Measurements from ENCODE around the gene RET.
A peak's percentile ranks its signal among the peaks of the same experiment; 100 is the strongest.

RET gene

DNA sequence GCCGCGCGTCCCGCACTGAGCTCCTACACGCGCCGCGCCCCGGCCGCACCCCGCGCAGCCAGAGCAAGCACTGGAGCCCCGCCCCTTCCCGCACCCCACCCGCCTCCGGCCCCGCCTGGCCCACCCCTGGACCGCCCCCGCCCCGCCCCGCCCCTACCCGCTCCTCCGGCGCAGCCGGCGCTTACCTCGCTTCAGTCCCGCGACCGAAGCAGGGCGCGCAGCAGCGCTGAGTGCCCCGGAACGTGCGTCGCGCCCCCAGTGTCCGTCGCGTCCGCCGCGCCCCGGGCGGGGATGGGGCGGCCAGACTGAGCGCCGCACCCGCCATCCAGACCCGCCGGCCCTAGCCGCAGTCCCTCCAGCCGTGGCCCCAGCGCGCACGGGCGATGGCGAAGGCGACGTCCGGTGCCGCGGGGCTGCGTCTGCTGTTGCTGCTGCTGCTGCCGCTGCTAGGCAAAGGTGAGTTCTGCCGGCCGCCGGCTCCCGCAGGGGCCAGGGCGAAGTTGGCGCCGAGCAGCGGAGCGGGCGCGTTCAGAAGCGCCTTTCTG lies at the start of gene RET:
Gene RET (plus strand): TSS at position 194 of the 545 bp plus-strand sequence. CDS start 190 bp downstream, at position 384.
- Mint-ChIP-seq H3K27me3 (peaks cover 47 to 67% of the 10 kb centered on the region in 2 donors), H3K4me1 (peaks cover 5 to 12% of the 10 kb centered on the region in 2 donors), H3K36me3 (no peaks in the 10 kb centered on the region), H3K27ac (no peak within 1 kb of the TSS), H3K4me3 (peak within 1 kb of the TSS; percentile 61 to 70), H3K9me3 (no peaks in the 10 kb centered on the region)
- ATAC-seq (replicated peaks) (peak; percentile 21 to 33), DNase-seq (no peak)

DNA sequence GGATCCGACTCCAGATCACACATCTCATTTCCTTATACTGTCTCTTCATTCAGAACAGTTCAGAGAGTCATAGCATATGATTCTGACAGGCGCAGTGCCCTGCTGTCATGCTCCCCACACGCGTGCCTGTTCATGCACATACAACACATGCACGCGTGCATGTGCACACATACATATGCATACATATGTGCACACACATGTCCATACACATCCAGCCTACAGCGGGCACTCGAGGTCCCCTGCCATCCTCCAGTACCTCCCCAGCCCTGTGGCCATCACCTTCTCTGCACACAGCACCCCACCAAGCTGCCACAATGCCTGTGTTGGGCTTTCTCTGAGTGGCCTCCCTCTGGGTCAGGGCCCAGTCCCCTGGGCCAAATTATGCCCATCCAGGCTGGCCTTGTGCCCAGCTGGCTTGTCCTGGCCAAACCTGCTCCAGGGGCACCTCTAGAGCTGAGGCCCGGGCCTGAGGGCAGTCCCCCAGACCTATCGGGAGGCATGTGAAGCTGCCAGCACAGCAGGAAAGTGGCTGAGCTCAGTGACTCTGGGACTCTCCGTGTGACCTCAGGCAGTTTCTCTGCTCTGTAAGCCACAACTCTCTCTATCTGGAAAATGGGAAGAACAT lies 49.4 kb upstream of the RET start:
- no peak overlapping the region for H3K4me3 Mint-ChIP-seq

DNA sequence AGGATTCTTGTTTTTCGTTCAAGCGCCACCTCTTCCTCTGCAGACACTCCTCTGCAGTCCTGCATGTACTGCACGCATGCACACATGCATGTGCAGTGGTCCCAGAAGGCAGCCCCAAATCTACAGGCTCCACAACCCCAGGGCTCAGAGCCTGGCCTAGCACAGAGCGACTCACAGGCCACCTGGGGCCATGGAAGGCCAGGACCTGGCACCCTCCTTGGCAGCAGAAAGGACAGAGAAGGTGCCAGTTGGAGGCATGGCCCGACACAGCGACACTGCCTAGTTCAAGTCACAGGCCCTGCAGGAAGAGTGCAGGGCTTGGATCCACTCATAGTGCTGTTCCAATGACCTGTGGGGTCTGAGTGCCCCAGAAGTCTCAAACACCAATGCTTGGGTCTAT lies 48.7 kb upstream of the RET start:
- no peak for ATAC-seq (replicated peaks)

More for the DNA sequence above, 49.4 kb upstream of the RET start:
- Mint-ChIP-seq H3K9me3 (peaks cover 2 to 3% of the 10 kb centered on the region in 2 donors), H3K4me1 (peaks cover 0 to 4% of the 10 kb centered on the region in 2 donors), H3K27ac (no peak overlapping the region), H3K36me3 (no peaks in the 10 kb centered on the region), H3K27me3 (peaks cover 4 to 6% of the 10 kb centered on the region in 2 donors)
- ATAC-seq (replicated peaks) (no peak), DNase-seq (no peak)

DNA sequence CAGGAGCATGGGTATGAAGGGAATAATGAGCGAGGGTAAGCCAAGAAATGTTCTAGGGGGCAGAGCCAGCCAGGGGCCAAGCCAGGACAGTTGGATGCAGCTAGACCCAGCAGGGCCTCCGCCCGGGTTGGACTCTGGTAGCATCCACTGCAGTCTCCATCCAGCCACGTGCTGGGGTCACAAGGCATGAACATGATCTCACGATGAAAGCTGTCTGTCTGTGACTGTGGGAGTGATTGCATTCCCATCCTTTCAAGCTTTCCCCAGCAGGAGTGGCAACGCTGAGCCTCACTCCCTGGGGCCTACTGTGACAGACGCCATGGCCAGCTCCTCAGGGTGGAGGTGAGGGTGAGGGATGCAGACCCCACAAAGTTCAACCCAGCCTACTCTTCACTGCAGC lies 47.8 kb upstream of the RET start:
- H3K36me3 Mint-ChIP-seq: no peaks in the 10 kb centered on the region
- peaks cover 8 to 10% of the 10 kb centered on the region in 2 donors for H3K9me3 Mint-ChIP-seq
- peaks cover 2 to 4% of the 10 kb centered on the region in 2 donors for H3K27me3 Mint-ChIP-seq
- peaks cover 0 to 4% of the 10 kb centered on the region in 2 donors for H3K4me1 Mint-ChIP-seq
- H3K4me3 Mint-ChIP-seq: no peak overlapping the region
- H3K27ac Mint-ChIP-seq: no peak overlapping the region
- ATAC-seq (replicated peaks): no peak
- DNase-seq: no peak

More for the DNA sequence above, 48.7 kb upstream of the RET start:
- no peaks in the 10 kb centered on the region for H3K36me3 Mint-ChIP-seq
- H3K4me3 Mint-ChIP-seq: no peak overlapping the region
- peaks cover 4 to 6% of the 10 kb centered on the region in 2 donors for H3K27me3 Mint-ChIP-seq
- peaks cover 7 to 10% of the 10 kb centered on the region in 2 donors for H3K9me3 Mint-ChIP-seq
- H3K27ac Mint-ChIP-seq: no peak overlapping the region
- peaks cover 0 to 4% of the 10 kb centered on the region in 2 donors for H3K4me1 Mint-ChIP-seq
- DNase-seq: no peak

DNA sequence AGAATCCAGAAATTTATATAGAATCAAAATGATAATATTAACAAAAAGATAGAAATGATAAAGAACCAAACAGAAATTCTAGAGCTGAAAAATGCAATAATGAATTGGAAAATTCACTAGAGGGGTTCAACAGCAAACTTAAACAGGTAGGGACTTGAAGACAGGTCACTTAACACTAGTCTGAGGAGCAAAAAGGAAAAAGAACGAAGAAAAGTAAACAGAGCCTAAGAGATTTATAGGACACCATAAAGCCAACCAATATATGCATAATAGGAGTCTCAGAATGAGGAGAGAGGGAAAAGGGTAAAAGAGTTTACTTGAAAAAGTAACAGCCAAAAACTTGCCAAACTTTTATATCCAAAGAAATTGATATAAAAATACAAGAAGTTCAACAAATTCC lies 44.3 kb upstream of the RET start:
- Mint-ChIP-seq H3K36me3 (no peaks in the 10 kb centered on the region), H3K4me3 (no peak overlapping the region), H3K4me1 (no peaks in the 10 kb centered on the region), H3K27me3 (peaks cover 0 to 4% of the 10 kb centered on the region in 2 donors), H3K27ac (no peak overlapping the region), H3K9me3 (peaks cover 10 to 11% of the 10 kb centered on the region in 2 donors)
- no peak for ATAC-seq (replicated peaks)
- no peak for DNase-seq

DNA sequence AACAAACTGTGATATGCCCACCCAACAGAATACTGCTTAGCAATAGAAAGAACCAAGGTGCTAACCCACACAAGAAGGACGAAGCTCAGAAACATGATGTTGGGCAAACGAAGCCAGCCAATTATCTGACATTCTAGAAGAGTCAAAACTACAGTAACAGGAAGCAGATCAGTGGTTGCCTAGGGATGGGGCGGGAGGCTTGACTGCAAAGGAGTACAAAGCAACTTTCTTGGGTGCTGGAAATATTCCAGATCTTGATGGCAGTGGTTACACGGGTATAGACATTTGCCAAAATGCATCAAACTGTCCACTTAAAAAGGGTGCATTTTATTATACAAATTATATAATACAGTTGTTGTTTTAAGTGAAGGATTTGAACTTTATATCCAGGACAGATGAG lies 41.1 kb upstream of the RET start:
- peaks cover 7 to 11% of the 10 kb centered on the region in 2 donors for H3K9me3 Mint-ChIP-seq
- no peak overlapping the region for H3K27ac Mint-ChIP-seq
- no peak for DNase-seq
- ATAC-seq (replicated peaks): no peak
- no peaks in the 10 kb centered on the region for H3K27me3 Mint-ChIP-seq
- H3K36me3 Mint-ChIP-seq: no peaks in the 10 kb centered on the region
- no peak overlapping the region for H3K4me3 Mint-ChIP-seq
- H3K4me1 Mint-ChIP-seq: no peaks in the 10 kb centered on the region

DNA sequence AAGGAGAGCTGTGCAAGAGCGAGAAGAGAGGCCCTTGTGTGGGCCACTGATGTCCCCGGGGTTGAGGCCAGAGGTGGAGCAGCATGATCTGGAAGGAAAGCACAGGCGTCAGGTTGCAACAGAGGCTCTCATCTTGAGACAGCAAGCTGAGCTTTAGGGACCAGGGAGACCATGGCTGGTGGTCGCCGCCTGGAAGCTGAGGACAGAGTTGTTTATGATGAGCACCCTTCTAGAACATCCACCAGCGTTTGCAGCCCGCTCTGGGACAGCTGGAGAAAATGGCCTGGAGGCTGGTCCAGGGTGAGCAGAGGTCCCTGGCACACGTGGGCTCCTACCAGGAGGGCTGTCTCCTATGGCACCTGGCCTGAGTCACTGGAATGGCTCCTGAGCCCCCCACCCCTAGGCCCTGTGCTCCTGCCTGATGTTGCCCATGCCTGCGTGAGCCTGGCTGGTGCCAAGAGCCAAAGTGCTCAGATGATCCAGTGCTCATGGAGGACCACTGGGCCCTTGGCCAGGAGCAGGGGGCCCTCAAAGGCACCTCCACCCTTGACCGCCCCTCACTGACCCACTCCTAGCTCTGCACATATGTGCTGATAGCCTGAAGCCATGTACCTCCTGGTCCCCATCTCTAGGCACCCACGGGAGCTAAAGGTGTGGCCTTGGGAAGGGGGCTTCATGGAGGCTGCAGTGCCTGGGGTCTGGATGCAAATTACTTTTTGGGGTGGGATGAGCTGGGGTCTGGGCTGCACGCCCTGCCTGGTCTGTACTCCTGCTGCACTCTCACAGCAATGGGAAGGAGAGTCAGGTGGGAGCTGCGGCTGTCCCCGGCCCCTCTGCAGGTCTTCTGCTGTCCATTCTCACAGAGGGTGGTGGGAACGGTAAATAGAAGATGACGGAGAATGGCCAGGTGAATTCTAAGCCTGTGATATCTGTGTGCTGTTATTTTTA lies 40.1 kb upstream of the RET start:
- DNase-seq (no peak), ATAC-seq (replicated peaks) (no peak)
- H3K4me3 Mint-ChIP-seq: no peak overlapping the region
- no peak overlapping the region for H3K27ac Mint-ChIP-seq
- H3K9me3 Mint-ChIP-seq: peaks cover 7 to 11% of the 10 kb centered on the region in 2 donors
- H3K4me1 Mint-ChIP-seq: no peaks in the 10 kb centered on the region
- no peaks in the 10 kb centered on the region for H3K36me3 Mint-ChIP-seq
- no peaks in the 10 kb centered on the region for H3K27me3 Mint-ChIP-seq

DNA sequence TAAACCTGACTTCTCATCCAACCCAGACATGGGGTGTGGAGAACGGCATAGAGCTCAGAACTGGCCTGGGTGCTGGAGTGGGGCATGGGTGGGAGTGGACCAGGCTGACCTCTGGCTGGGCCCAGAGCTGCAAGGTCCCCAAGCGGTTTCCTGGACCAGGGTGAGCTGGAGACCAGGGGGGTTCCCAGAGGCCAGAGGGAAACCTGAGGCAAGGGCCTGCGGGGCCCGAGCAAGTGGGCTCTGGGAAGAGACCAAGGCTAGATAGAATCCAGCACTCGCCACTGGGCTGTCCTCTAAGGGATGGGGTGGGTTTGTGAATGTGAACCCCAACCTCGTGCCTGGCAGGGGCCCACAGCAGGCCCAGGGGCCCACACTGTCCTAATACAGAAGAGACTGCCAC lies 39.4 kb upstream of the RET start:
- Mint-ChIP-seq H3K36me3 (no peaks in the 10 kb centered on the region), H3K4me3 (no peak overlapping the region), H3K4me1 (no peaks in the 10 kb centered on the region), H3K27me3 (no peaks in the 10 kb centered on the region), H3K9me3 (peaks cover 7 to 8% of the 10 kb centered on the region in 2 donors), H3K27ac (no peak overlapping the region)
- no peak for ATAC-seq (replicated peaks)
- no peak for DNase-seq

DNA sequence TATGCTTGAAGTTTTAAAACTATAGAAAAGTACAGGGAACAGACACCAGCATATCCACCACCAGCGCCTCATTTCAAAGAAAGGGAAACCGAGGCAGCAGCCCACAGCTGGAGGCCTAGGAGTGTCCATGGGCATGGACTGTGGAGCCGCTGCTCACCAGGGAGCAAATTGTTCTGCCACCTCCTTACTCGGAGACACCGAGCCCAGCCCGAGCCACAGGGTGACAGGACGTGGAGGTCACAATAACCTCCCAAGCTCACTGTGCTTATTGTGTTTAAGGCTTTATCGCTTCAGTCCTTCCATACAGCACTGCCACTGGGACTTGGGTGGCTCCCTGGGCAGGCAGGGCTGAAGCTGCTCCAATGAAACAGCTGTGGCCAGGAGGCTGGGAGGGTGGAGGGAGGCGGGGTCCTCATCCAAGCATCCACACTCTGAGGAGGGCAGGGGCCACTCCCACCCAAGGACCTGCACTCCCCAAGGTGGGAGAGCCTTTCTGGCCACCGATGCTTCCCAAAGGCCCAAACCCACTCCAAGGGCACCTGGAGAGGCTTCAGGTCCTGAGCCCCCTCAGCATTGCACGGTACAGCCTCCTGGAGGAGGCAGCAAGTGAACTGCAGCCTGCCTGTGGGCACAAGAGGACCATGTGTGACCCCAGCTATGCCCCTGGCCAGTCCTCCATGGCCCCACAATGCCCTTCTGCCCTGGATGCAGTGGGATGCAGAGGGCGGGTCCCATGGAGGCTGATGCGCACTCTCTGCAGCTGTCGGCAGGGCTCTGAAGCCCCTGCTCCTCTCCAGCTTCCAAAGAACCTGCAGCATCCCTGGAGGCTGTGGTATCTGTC lies 38.7 kb upstream of the RET start:
- DNase-seq (no peak), ATAC-seq (replicated peaks) (no peak)
- H3K4me3 Mint-ChIP-seq: no peak overlapping the region
- H3K4me1 Mint-ChIP-seq: no peaks in the 10 kb centered on the region
- H3K9me3 Mint-ChIP-seq: peaks cover 0 to 4% of the 10 kb centered on the region in 2 donors
- H3K27ac Mint-ChIP-seq: no peak overlapping the region
- no peaks in the 10 kb centered on the region for H3K27me3 Mint-ChIP-seq
- no peaks in the 10 kb centered on the region for H3K36me3 Mint-ChIP-seq

DNA sequence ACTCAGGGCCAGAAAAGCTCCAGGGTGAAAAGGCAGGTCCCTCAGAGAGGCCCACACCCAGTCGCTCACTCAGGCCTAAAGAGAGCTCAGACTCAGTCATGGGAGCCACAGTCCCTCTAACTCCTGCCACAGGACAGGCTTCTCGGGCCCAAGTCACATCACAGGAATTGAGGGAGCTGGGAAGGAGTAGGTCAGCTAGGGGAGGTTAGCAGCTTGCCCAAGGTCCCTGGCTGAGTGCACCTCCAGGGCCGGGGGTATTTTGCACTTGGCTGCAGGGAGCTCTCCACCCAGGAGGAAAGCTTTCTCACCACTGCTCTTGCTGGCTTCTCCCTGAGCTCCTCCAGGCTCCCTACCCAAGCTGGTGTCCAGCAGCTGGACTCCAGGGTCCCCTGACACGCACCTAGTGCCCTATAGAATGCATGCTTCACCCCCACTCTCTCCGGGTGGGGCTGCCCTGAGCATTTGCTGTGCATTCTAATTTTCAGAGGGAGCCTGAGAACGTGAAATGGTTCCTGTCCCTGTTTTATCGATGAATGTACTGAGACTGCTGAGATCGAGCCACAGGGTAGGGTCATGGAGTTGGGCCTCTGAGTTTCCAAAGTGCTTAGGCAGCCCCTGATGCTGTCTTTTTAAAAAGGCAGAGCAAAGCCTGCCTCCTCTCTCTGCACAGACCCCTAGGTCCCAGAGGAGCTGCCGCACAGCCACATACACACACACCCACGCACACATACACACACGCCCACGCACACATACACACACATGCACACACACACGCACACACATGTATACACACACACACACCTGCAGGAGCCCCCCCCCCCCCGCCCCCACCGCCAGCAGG lies 37.9 kb upstream of the RET start:
- H3K36me3 Mint-ChIP-seq: no peaks in the 10 kb centered on the region
- DNase-seq (no peak), ATAC-seq (replicated peaks) (no peak)
- no peak overlapping the region for H3K4me3 Mint-ChIP-seq
- peaks cover 0 to under 1% of the 10 kb centered on the region in 2 donors for H3K4me1 Mint-ChIP-seq
- no peak overlapping the region for H3K27ac Mint-ChIP-seq
- no peaks in the 10 kb centered on the region for H3K27me3 Mint-ChIP-seq
- H3K9me3 Mint-ChIP-seq: peaks cover 0 to 2% of the 10 kb centered on the region in 2 donors

DNA sequence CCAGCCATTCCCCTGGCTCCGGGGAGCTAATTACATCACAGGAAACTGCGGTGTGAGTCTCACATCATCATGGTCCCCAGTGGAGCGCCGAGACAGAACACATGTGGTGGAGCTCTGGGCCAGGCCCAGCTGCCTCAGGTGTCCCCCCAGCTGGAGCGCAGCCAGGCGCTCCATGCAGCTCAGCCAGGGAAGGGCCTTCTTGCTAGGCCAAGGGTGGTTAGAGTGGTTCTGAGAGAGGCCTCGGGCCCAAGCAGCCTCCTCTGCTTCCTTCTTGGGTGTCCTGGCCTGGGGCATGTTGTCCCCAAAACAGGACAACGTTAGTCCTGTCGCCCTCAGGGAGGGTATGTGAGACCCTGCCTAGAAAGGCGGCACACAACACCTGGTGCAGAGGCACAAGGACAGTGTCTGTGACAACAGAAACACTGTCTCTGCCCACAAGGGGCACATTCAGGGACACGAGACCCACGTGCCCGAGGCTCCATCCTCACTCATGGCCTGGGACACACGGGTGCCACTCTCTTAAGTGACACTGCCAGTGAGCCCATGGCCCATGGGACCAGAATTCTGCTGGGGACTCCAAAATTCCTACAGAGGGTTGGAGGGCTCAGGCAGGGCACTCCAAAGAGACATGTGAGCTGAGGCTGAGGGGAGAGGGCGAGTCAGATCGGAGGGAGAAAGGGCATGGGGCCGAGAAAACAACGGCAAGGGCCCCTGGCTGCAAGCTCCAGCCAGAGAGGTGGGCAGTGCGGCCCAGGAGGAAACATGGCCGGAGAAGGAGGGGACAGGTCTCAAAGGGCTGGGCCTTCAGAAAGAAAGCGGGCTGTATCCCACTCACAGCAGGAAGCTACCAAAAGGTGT lies 37.0 kb upstream of the RET start:
- DNase-seq: no peak
- Mint-ChIP-seq H3K36me3 (no peaks in the 10 kb centered on the region), H3K27ac (no peak overlapping the region), H3K4me3 (no peak overlapping the region), H3K27me3 (no peaks in the 10 kb centered on the region), H3K4me1 (peaks cover 4 to 6% of the 10 kb centered on the region in 2 donors), H3K9me3 (no peaks in the 10 kb centered on the region)
- peak in 1 of 2 donors; percentile 47 for ATAC-seq (replicated peaks)

DNA sequence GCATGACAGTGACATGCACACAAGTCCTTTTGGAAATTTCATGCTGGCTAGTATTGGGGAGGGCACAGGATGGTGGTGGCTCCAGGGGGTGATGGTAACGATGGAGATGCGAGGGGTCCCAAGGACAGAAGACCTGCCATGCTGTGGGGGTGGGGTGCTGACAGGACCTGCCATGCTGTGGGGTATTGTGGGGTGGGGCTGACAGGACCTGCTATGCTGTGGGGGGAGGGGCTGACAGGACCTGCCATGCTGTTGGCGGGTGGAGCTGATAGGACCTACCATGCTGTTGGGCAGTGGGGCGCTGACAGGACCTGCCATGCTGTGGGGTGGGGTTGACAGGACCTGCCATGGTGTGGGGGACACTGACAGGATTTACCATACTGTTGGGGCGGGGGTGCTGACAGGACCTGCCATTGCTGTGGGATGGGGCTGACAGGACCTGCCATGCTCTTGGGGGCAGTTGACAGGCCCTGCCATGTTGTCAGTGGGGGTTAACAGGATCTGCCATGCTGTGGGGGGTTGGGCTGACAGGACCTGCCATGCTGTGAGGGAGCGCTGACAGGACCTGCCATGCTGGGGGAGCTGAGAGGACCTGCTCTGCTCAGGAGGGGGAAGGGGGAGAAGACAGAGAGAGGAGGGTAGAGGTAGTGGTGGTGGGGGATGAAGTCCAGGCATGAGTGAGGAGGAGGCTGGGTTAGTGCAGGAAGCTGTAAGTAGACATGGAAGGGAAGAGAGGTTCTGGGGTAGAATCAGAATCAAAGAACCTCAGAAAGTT lies 36.2 kb upstream of the RET start:
- ATAC-seq (replicated peaks) (no peak), DNase-seq (no peak)
- H3K4me3 Mint-ChIP-seq: no peak overlapping the region
- H3K36me3 Mint-ChIP-seq: no peaks in the 10 kb centered on the region
- no peaks in the 10 kb centered on the region for H3K27me3 Mint-ChIP-seq
- H3K4me1 Mint-ChIP-seq: peaks cover 4 to 6% of the 10 kb centered on the region in 2 donors
- H3K9me3 Mint-ChIP-seq: no peaks in the 10 kb centered on the region
- no peak overlapping the region for H3K27ac Mint-ChIP-seq

All from stimulated activated naive B cell treated with anti-CD40 and anti-IgM and Interleukin-4, amounts not matched to agents 10 μg/mL and 1 μg/mL and 100 μg/mL, for 72 hours (primary cell).